CD4-positive, alpha-beta memory T cell (primary cell): ENCODE measurements around the gene DAPK1. TPM values are rescaled to one million over a fixed set of nuclear protein-coding genes. Genes with fewer than 3 reads are reported as not detected.

Source experiments
- CTCF ChIA-PET: fragments of 350-600 bp; sonication (Branson Sonifier 250); formaldehyde crosslinking; loops from one replicate; lab custom pipeline; 2021; ENCODE audit warnings: inconsistent platforms; ENCODE audit not compliant: partially characterized antibody; lab: Charles Lee
- POLR2A ChIA-PET: fragments of 350-600 bp; sonication (Branson Sonifier 250); formaldehyde crosslinking; loops from one replicate; lab custom pipeline; 2021; ENCODE audit not compliant: partially characterized antibody; lab: Charles Lee
- DNase-seq, 5 donors: peaks; one replicate each; pipeline versions ENCODE4 v3.0.0 to v3.0.0-alpha.2; 2020 to 2022; ENCODE audit warnings: mixed read lengths in 1 of 5
- H3K27ac ChIP-seq: one replicate; pipeline ENCODE4 v1.7.0; 2013; ENCODE audit warnings: low read depth, low read length
- H3K27me3 ChIP-seq: 2 replicates; pipeline ENCODE4 v1.7.0; 2013; ENCODE audit warnings: mild to moderate bottlenecking, low read length, moderate library complexity; ENCODE audit not compliant: insufficient read depth
- H3K36me3 ChIP-seq: 2 replicates; pipeline ENCODE4 v1.7.0; 2013; ENCODE audit warnings: mild to moderate bottlenecking, low read length, moderate library complexity; ENCODE audit not compliant: insufficient read depth
- H3K4me1 ChIP-seq: 2 replicates; pipeline ENCODE4 v1.7.0; 2013; ENCODE audit warnings: mild to moderate bottlenecking, low read length, moderate library complexity; ENCODE audit not compliant: insufficient read depth
- H3K4me3 ChIP-seq, 2 donors: one replicate each; pipeline ENCODE4 v1.7.0; 2013; ENCODE audit warnings: low read length in 2 of 2, mild to moderate bottlenecking in 1 of 2
- H3K9me3 ChIP-seq, 2 donors: one replicate each; pipeline ENCODE4 v1.7.0; 2013; ENCODE audit warnings: low read length in 2 of 2, control low read depth in 1 of 2; ENCODE audit not compliant: control insufficient read depth in 1 of 2
- H3K27ac Mint-ChIP-seq, 7 donors: one replicate each; pipeline ENCODE4 v1.8.0; 2020 to 2021; ENCODE audit warnings: mixed read lengths in 7 of 7, mild to moderate bottlenecking in 6 of 7, inconsistent platforms in 3 of 7, moderate library complexity in 3 of 7
- H3K27me3 Mint-ChIP-seq, 2 donors: one replicate each; pipeline ENCODE4 v1.8.0; 2020 to 2021; ENCODE audit warnings: mixed read lengths in 2 of 2
- H3K36me3 Mint-ChIP-seq, 2 donors: one replicate each; pipeline ENCODE4 v1.8.0; 2020 to 2021; ENCODE audit warnings: mixed read lengths in 2 of 2, inconsistent platforms in 1 of 2, mild to moderate bottlenecking in 1 of 2
- H3K4me1 Mint-ChIP-seq, 4 donors: one replicate each; pipeline ENCODE4 v1.8.0; 2020 to 2021; ENCODE audit warnings: mixed read lengths in 4 of 4, mild to moderate bottlenecking in 1 of 4
- H3K4me3 Mint-ChIP-seq, 8 donors: one replicate each; pipeline ENCODE4 v1.8.0; 2020 to 2021; ENCODE audit warnings: mixed read lengths in 8 of 8, mild to moderate bottlenecking in 7 of 8, moderate library complexity in 6 of 8, inconsistent platforms in 3 of 8
- H3K9me3 Mint-ChIP-seq, 8 donors: one replicate each; pipeline ENCODE4 v1.8.0; 2020 to 2021; ENCODE audit warnings: mixed read lengths in 8 of 8, mild to moderate bottlenecking in 5 of 8, inconsistent platforms in 3 of 8, moderate library complexity in 1 of 8
- intact Hi-C: fragments of 100-400 bp; cut with micrococcal nuclease; formaldehyde crosslinking; loops from one replicate; pipeline ENCODE4 v1.15.1; 2023
- polyA plus RNA-seq, 2 donors: library from polyadenylated mRNA; unstranded; fragments of 300-500 nt; fragmentation: Illumina TruSeq; gene quantifications; one replicate each; pipeline ENCODE4 v1.2.3, GENCODE V29; 2021
- total RNA-seq, 2 experiments: library from RNA; stranded (reverse); gene quantifications; one replicate each; pipeline ENCODE4 v1.2.3, GENCODE V29; 2021

Gene DAPK1
- total and polyA plus RNA-seq, 4 experiments from 2014 or later = 1.7 to 2.2 TPM; not detected in 2

DNA sequence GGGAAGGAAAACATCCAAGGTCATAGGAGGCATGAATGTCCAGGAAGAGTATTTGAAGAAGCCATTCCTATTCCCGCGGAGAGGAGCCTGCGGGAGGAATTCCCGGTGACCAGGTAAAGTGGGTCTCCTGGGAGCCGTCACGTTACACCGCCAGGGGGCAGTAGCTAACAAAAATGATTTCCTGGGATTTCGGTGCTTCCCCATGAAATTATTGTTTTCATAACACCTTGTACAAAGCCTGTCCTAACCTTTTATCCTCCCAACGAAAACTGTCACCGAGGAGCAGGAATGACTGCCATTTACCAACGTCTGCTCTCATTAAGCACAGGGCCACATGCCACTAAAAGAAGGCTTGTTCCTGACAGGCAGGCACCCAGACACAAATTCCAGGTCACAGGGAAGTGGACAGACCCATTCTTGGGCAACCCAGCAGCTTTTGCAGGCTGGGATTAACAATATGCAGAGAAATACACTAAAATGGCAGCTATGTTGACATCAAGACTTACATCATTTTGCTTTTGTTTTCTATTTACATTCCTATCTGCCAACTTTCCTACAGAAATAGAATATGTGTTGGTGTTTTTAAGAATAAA, 187.1 kb downstream of the DAPK1 start:
- H3K9me3 Mint-ChIP-seq = no peaks in the 10 kb centered on the region
- H3K27ac Mint-ChIP-seq = peak overlapping the region in 1 of 7 donors; percentile 89
- peaks cover 12 to 36% (median 19%) of the 10 kb centered on the region in 4 donors for H3K4me1 Mint-ChIP-seq
- H3K4me1 ChIP-seq = peaks cover 21% of the 10 kb centered on the region
- ChIA-PET CTCF (interaction anchor here (0.6 to 1.6 kb wide), 5 partner anchors 9 to 127 kb away, joined by 3 to 4 read pairs (median 3); partner anchors contain the start of gene CTSL), POLR2A (no interaction called here)
- no peak for DNase-seq
- no peaks in the 10 kb centered on the region for H3K9me3 ChIP-seq
- no peak overlapping the region for H3K4me3 ChIP-seq
- H3K27ac ChIP-seq = no peak overlapping the region
- H3K4me3 Mint-ChIP-seq = no peak overlapping the region
- intact Hi-C loops = loop anchor here (1.0 to 10.0 kb wide), 3 partner anchors 43 to 290 kb away; partner anchors contain the start of genes CDK20 and CTSL
- no peaks in the 10 kb centered on the region for H3K36me3 ChIP-seq
- no peaks in the 10 kb centered on the region for H3K27me3 Mint-ChIP-seq
- no peaks in the 10 kb centered on the region for H3K36me3 Mint-ChIP-seq
- no peaks in the 10 kb centered on the region for H3K27me3 ChIP-seq

DNA sequence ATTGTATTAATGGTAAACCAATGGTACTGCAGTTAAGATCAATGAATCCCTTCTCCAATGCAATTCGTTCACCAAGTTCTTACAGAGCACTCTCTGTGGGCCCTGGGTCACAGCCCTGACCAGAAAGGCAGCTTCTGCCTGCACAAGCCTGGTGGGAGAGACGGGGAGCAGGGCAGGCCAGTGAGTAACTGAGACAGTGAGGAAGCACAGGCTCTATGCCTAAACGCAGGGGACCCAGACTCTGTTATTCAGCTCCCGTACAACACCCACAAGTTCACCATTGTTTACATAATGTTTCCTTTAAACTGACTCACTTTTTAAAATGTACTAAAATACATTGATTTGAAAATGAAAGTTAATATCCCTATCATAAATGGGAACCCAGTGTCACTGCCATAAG, 187.8 kb downstream of the DAPK1 start:
- no peak for DNase-seq
- Histone ChIP-seq H3K9me3 (no peaks in the 10 kb centered on the region), H3K4me1 (peaks cover 21% of the 10 kb centered on the region), H3K27me3 (no peaks in the 10 kb centered on the region), H3K27ac (no peak overlapping the region), H3K36me3 (no peaks in the 10 kb centered on the region), H3K4me3 (no peak overlapping the region)
- Mint-ChIP-seq H3K4me3 (peak overlapping the region in 7 of 8 donors; percentile 4 to 81 (median 44)), H3K27ac (peak overlapping the region in 4 of 7 donors; percentile 14 to 89 (median 22)), H3K27me3 (no peaks in the 10 kb centered on the region), H3K9me3 (no peaks in the 10 kb centered on the region), H3K4me1 (peaks cover 12 to 36% (median 19%) of the 10 kb centered on the region in 4 donors), H3K36me3 (no peaks in the 10 kb centered on the region)
- intact Hi-C loops = loop anchor here (5.0 to 10.0 kb wide), 2 partner anchors 42 to 289 kb away; partner anchors contain the start of genes CDK20 and CTSL
- POLR2A ChIA-PET = no interaction called here
- CTCF ChIA-PET = interaction anchor here (0.9 to 1.6 kb wide), 5 partner anchors 8 to 49 kb away, joined by 3 to 5 read pairs (median 3); no protein-coding TSS in a partner anchor

DNA sequence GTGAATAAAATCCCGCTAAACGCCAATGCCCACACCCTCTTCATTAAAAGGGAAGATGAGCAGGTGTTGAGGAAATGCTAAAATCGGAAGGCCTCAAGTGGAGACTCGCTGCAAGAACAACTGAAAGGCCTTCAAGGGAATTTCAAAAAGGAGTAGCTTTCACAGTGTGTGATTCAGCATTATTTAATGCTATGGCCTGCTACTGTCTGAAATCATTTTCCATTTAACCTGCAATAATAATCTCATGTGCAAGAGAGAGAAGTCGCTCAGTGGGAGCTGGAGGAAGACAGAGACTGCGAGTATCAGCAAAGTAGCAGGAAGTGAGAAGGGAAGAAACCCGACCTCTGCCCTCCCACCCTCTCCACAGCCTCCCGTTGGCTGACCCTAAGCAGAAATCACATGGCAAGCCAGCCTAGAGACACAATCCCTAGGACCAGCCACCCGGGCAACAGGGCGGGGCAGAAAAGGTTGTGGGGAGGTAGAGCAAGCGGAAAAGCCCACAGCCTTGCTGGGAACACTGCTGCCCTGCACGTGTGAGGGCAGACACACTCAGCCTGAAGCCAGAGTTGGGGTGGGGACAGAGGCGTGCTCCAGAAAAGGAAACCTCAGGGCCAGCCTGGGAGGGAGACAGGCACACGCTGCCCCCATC, 188.3 kb downstream of the DAPK1 start:
- H3K4me1 Mint-ChIP-seq = peaks cover 12 to 36% (median 19%) of the 10 kb centered on the region in 4 donors
- no peak overlapping the region for H3K4me3 ChIP-seq
- no peaks in the 10 kb centered on the region for H3K27me3 ChIP-seq
- no peaks in the 10 kb centered on the region for H3K27me3 Mint-ChIP-seq
- H3K9me3 ChIP-seq = no peaks in the 10 kb centered on the region
- H3K4me3 Mint-ChIP-seq = peak overlapping the region in 7 of 8 donors; percentile 4 to 81 (median 44)
- DNase-seq = no peak
- H3K27ac Mint-ChIP-seq = peak overlapping the region in 5 of 7 donors; percentile 26 to 89 (median 53)
- H3K9me3 Mint-ChIP-seq = no peaks in the 10 kb centered on the region
- H3K27ac ChIP-seq = no peak overlapping the region
- CTCF ChIA-PET = interaction anchor here (0.9 to 1.6 kb wide), 5 partner anchors 9 to 49 kb away, joined by 3 to 5 read pairs (median 3); no protein-coding TSS in a partner anchor
- H3K4me1 ChIP-seq = peaks cover 21% of the 10 kb centered on the region
- H3K36me3 Mint-ChIP-seq = no peaks in the 10 kb centered on the region
- POLR2A ChIA-PET = no interaction called here
- no peaks in the 10 kb centered on the region for H3K36me3 ChIP-seq
- intact Hi-C loops = loop anchor here (5.0 to 10.0 kb wide), 2 partner anchors 41 to 289 kb away; partner anchors contain the start of genes CDK20 and CTSL

DNA sequence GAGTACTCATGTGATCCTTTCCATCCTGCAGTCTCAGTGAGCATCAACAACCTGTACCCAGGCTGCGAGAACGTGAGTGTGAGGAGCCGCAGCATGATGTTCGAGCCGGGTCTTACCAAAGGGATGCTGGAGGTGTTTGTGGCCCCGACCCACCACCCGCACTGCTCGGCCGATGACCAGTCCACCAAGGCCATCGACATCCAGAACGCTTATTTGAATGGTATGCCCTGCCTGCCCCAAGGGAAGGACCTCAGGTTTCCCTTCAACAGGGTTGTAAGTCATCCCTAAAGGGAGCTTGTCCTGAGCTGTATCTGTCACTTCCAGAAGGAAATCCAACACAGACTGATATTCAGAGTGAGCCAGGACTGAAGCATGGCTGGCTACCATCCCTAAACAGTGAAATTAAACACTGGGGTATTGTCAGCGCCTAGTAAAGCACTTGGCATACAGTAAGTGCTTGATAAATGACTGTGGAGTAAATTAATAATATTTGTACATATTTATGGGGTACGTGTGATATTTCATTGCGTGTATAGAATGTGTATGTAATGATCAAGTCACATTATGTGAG, 188.9 kb downstream of the DAPK1 start:
- Histone ChIP-seq H3K27me3 (no peaks in the 10 kb centered on the region), H3K4me1 (peaks cover 21% of the 10 kb centered on the region), H3K9me3 (no peaks in the 10 kb centered on the region), H3K27ac (no peak overlapping the region), H3K4me3 (no peak overlapping the region), H3K36me3 (no peaks in the 10 kb centered on the region)
- Mint-ChIP-seq H3K4me3 (peak overlapping the region in 1 of 8 donors; percentile 51), H3K27ac (no peak overlapping the region), H3K4me1 (peaks cover 12 to 36% (median 19%) of the 10 kb centered on the region in 4 donors), H3K9me3 (peaks cover 0 to 2% (median 0%) of the 10 kb centered on the region in 8 donors), H3K36me3 (no peaks in the 10 kb centered on the region), H3K27me3 (no peaks in the 10 kb centered on the region)
- no peak for DNase-seq
- ChIA-PET POLR2A (no interaction called here), CTCF (interaction anchor here (1.1 to 1.6 kb wide), 3 partner anchors 10 to 39 kb away, joined by 3 to 5 read pairs (median 4); no protein-coding TSS in a partner anchor)
- intact Hi-C loops = loop anchor here (5.0 to 10.0 kb wide), 2 partner anchors 41 to 288 kb away; partner anchors contain the start of genes CDK20 and CTSL

DNA sequence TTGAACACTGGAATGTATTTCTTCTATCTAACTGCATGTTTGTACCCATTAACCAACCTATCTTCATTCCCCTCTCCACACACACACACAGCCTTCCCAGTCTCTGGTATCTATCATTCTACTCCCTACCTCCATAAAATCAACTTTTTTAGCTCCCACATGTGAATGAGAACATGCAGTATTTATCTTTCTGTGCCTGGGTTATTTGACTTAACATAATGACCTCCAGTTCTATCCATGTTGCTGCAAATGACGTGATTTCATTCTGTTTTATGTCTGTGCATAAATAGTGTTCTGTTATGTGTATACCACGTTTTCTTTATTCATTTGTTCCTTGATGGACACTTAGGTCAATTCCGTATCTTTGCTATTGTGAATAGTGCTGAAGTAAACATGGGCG, 189.5 kb downstream of the DAPK1 start:
- Histone ChIP-seq H3K27me3 (no peaks in the 10 kb centered on the region), H3K4me3 (no peak overlapping the region), H3K27ac (no peak overlapping the region), H3K36me3 (no peaks in the 10 kb centered on the region), H3K4me1 (peaks cover 21% of the 10 kb centered on the region), H3K9me3 (no peaks in the 10 kb centered on the region)
- intact Hi-C loops = loop anchor here (5.0 to 10.0 kb wide), 2 partner anchors 40 to 288 kb away; partner anchors contain the start of genes CDK20 and CTSL
- Mint-ChIP-seq H3K27me3 (no peaks in the 10 kb centered on the region), H3K4me3 (peak overlapping the region in 1 of 8 donors; percentile 7), H3K4me1 (peaks cover 12 to 33% (median 19%) of the 10 kb centered on the region in 4 donors), H3K27ac (peak overlapping the region in 1 of 7 donors; percentile 8), H3K36me3 (no peaks in the 10 kb centered on the region), H3K9me3 (peaks cover 0 to 5% (median under 1%) of the 10 kb centered on the region in 8 donors)
- no peak for DNase-seq
- ChIA-PET CTCF (interaction anchor here (0.9 kb wide), 1 partner anchor 20 kb away, joined by 3 read pairs; no protein-coding TSS in a partner anchor), POLR2A (no interaction called here)

DNA sequence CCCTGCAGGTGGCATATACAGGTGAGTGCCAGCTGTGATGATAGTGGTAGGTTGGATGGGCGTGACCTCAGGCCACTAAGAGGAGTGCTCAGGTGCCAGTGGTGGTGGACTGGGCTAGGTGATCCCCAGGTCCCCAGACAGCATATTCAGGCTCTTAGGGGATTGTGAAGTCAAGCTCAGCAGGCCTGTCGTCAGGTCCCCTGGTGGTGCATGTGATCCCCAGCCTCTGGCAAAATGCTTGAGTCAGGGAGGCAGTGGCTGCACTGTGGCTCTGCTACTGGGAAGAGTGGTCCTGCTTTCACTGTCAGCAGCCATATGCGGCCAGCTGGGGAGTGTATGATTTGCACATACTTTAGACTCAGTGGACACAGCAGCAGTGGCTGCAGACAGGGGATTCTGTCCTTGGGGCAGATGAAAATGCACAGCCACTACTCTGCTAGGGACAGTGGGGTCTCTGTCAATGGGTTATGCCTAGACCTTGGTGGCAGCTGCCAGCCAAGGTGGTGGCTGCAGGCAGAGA, 196.6 kb downstream of the DAPK1 start:
- CTCF ChIA-PET = no interaction called here
- Mint-ChIP-seq H3K36me3 (peaks cover 0 to 1% of the 10 kb centered on the region in 2 donors), H3K27ac (no peak overlapping the region), H3K4me3 (no peak overlapping the region), H3K9me3 (peaks cover 0 to 16% (median 12%) of the 10 kb centered on the region in 8 donors), H3K4me1 (no peaks in the 10 kb centered on the region), H3K27me3 (peaks cover 0 to 2% of the 10 kb centered on the region in 2 donors)
- H3K27me3 ChIP-seq = no peaks in the 10 kb centered on the region
- H3K9me3 ChIP-seq = peaks cover 3 to 4% of the 10 kb centered on the region in 2 donors
- no peak for DNase-seq
- H3K4me1 ChIP-seq = no peaks in the 10 kb centered on the region
- intact Hi-C loops = no loop called here
- no peaks in the 10 kb centered on the region for H3K36me3 ChIP-seq
- H3K4me3 ChIP-seq = no peak overlapping the region
- no peak overlapping the region for H3K27ac ChIP-seq
- POLR2A ChIA-PET = no interaction called here
